ENCODE data around the gene CFAP58.
A peak's percentile ranks its signal among the peaks of the same experiment; 100 is the strongest.

CFAP58 gene

DNA sequence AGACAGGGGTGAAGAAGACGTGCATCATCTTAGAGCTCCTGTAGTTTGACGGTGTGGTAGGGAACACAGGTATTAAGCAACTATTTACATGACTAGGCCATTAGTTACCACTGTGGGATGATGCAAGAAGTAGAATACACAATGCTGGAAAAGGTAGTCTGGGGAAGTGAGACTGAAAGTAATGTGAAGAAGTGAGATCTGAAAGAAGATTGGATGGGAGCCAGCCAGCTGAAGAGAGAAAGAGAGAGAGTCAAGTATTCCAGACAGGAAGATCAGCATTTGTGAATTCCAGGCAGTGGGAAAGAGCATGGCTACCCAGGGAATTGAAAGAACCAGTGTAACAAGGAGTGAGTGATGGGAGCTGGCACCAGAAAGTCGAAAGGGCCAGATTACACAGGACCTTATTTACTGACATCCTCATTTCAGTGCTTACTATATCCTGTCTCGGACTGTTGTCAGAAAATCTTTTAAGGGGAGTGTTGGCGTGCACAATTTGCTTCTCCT, 4.0 kb upstream of the CFAP58 start:
- Histone ChIP-seq H3K27me3 (ENCODE audit: control insufficient read depth, insufficient read depth, low read length) (peaks cover 16% of the 10 kb centered on the region), H3K36me3 (ENCODE audit: control insufficient read depth, insufficient read depth, low read length) (no peaks in the 10 kb centered on the region), H3K9me3 (ENCODE audit: control insufficient read depth, insufficient read depth, low read depth, low read length) (no peaks in the 10 kb centered on the region), H3K4me3 (ENCODE audit: low read depth, low read length) (peak overlapping the region; percentile 2; the same call in 1 of the 2 replicates), H3K9ac (ENCODE audit: low read length) (peak overlapping the region; percentile 63), H3K27ac (ENCODE audit: low read depth, low read length) (peak overlapping the region; percentile 2; the same call in 1 of the 2 replicates), H3K4me1 (ENCODE audit: control insufficient read depth, insufficient read depth, low read length) (peaks cover 14% of the 10 kb centered on the region)

DNA sequence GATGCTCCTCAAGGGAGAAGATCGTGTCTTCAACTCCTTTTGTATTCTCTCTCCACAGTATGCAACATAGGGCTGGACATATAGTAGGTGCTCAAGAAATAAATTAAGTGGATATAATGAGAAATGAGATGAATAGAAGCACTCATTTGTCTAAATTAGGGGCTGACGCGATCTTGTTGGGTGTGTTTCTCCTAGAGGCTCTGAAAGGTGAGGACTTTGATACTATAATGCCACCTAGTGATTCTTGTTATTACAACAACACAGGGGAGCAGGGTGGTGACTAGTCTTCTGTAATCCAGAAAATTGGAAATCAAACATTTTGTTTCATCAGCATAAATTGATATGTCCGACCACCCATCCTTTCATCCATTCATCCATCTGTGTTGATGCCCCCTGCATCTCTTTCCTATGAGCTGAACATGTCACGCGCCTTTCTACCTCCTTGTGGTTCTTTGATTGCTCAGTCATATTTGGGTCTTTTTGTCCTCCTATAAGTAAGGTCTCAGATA, 3.5 kb upstream of the CFAP58 start:
- Histone ChIP-seq H3K9me3 (ENCODE audit: control insufficient read depth, insufficient read depth, low read depth, low read length) (no peaks in the 10 kb centered on the region), H3K4me1 (ENCODE audit: control insufficient read depth, insufficient read depth, low read length) (peaks cover 14% of the 10 kb centered on the region), H3K36me3 (ENCODE audit: control insufficient read depth, insufficient read depth, low read length) (no peaks in the 10 kb centered on the region), H3K27me3 (ENCODE audit: control insufficient read depth, insufficient read depth, low read length) (peaks cover 21% of the 10 kb centered on the region), H3K4me3 (ENCODE audit: low read depth, low read length) (peak overlapping the region; percentile 2; the same call in 1 of the 2 replicates), H3K27ac (ENCODE audit: low read depth, low read length) (peak overlapping the region; percentile 2; the same call in 1 of the 2 replicates), H3K9ac (ENCODE audit: low read length) (peak overlapping the region; percentile 63)

DNA sequence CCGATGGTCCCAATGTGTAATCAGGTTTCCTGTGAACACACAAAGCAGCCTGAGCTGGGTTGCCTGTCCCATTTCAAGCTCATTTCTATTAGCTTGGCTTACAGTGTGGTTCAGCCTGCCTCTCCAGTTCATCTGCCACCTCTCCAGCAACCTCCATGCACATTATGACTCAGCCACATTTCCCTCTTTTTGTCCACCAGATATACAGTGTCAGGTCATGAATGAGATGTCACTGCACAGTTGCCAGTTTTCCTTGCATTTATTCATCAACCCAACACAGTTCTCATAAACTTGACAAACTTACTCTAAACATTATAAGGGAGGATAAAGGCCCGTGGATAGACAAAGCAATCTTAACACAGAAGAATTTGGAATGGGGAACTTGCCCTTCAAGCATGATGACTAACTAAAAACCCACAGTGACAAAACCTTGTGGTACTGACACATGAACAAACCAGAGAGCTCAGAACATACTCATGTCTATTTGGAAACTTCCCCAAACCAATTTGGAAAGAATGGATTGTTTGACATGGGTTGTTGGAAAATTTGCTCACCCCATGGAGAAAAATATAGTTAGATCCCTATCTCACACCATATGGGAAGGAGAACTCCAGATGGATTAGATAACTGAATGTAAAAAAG, 2.5 kb upstream of the CFAP58 start:
- no peak overlapping the region for H3K27ac ChIP-seq (ENCODE audit: low read depth, low read length)
- H3K4me1 ChIP-seq (ENCODE audit: control insufficient read depth, insufficient read depth, low read length), result peaks cover 14% of the 10 kb centered on the region
- no peaks in the 10 kb centered on the region for H3K9me3 ChIP-seq (ENCODE audit: control insufficient read depth, insufficient read depth, low read depth, low read length)
- H3K4me3 ChIP-seq (ENCODE audit: low read depth, low read length), result no peak overlapping the region
- H3K9ac ChIP-seq (ENCODE audit: low read length), result no peak overlapping the region
- H3K27me3 ChIP-seq (ENCODE audit: control insufficient read depth, insufficient read depth, low read length), result peaks cover 27% of the 10 kb centered on the region
- no peaks in the 10 kb centered on the region for H3K36me3 ChIP-seq (ENCODE audit: control insufficient read depth, insufficient read depth, low read length)

DNA sequence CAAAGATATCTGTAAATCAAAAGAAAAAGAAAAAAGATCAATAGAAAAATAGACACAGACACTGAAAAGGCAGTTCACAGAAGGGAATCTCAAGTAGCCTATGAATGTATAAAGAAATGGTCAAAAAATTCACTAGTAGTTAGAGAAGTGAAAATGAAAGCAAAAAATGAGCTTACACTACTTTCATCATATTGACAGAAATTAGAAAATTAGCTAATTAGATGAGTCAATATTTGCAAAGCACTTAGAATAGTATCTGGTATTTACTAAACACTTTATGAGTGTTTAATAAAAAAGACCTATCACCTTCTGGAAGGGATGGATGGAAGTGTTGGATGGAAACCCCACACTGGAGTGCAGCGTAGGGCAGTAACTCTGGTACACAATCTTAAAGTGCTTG, 1.7 kb upstream of the CFAP58 start:
- peaks cover 14% of the 10 kb centered on the region for H3K4me1 ChIP-seq (ENCODE audit: control insufficient read depth, insufficient read depth, low read length)
- H3K9ac ChIP-seq (ENCODE audit: low read length), result no peak overlapping the region
- H3K9me3 ChIP-seq (ENCODE audit: control insufficient read depth, insufficient read depth, low read depth, low read length), result no peaks in the 10 kb centered on the region
- no peaks in the 10 kb centered on the region for H3K36me3 ChIP-seq (ENCODE audit: control insufficient read depth, insufficient read depth, low read length)
- H3K27me3 ChIP-seq (ENCODE audit: control insufficient read depth, insufficient read depth, low read length), result peaks cover 27% of the 10 kb centered on the region
- no peak overlapping the region for H3K27ac ChIP-seq (ENCODE audit: low read depth, low read length)
- no peak overlapping the region for H3K4me3 ChIP-seq (ENCODE audit: low read depth, low read length)

DNA sequence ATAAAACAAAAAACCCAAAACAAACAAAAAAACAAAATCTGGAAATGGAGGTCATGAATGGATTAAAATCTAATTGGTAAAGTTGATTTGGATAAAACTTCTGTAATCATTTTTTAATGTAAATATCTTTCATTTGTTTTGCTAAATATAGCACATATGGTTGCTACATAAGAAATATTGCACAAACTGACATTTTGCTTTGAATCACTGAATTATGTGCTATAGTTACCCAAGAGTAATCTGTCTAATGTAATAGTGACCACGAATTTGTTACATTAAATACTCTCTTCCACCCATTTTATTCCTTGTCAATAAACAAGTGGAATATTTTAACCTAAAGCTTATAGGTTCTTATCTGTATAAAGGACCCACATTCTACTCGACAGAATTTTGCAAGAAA, 6.2 kb downstream of the CFAP58 start:
- H3K9me3 ChIP-seq (ENCODE audit: control insufficient read depth, insufficient read depth, low read depth, low read length), result peaks cover 10% of the 10 kb centered on the region; the same call in 1 of the 2 replicates

DNA sequence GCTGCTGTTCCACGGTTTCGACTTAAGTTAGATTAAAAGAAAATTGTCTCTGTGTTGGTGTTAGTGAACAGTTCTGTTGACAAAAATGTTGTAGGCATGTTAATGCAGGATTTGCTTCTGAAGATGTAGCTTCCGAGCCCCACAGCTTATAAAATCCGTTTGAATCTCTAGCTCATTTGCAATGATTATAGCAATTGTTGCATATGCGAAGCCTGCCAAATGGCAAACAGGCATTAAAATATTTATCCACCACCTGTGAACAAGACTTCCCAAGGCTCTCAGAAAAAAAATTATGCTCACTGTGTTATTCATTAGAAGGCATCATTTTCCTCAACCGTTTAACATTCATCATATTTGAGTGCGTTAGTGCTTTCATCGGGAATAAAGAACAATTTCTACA, 14.3 kb downstream of the CFAP58 start:
- no peak overlapping the region for H3K27ac ChIP-seq (ENCODE audit: low read depth, low read length)
- no peak overlapping the region for H3K4me3 ChIP-seq (ENCODE audit: low read depth, low read length)
- H3K4me1 ChIP-seq (ENCODE audit: control insufficient read depth, insufficient read depth, low read length), result peaks cover 4% of the 10 kb centered on the region; the same call in 1 of the 2 replicates
- H3K9ac ChIP-seq (ENCODE audit: low read length), result no peak overlapping the region
- no peaks in the 10 kb centered on the region for H3K27me3 ChIP-seq (ENCODE audit: control insufficient read depth, insufficient read depth, low read length)
- H3K36me3 ChIP-seq (ENCODE audit: control insufficient read depth, insufficient read depth, low read length), result no peaks in the 10 kb centered on the region
- H3K9me3 ChIP-seq (ENCODE audit: control insufficient read depth, insufficient read depth, low read depth, low read length), result peaks cover 20% of the 10 kb centered on the region

More for the DNA sequence above, 6.2 kb downstream of the CFAP58 start:
- no peak overlapping the region for H3K27ac ChIP-seq (ENCODE audit: low read depth, low read length)
- H3K36me3 ChIP-seq (ENCODE audit: control insufficient read depth, insufficient read depth, low read length), result no peaks in the 10 kb centered on the region
- no peaks in the 10 kb centered on the region for H3K4me1 ChIP-seq (ENCODE audit: control insufficient read depth, insufficient read depth, low read length)
- H3K9ac ChIP-seq (ENCODE audit: low read length), result no peak overlapping the region
- H3K27me3 ChIP-seq (ENCODE audit: control insufficient read depth, insufficient read depth, low read length), result peaks cover 10% of the 10 kb centered on the region
- no peak overlapping the region for H3K4me3 ChIP-seq (ENCODE audit: low read depth, low read length)

DNA sequence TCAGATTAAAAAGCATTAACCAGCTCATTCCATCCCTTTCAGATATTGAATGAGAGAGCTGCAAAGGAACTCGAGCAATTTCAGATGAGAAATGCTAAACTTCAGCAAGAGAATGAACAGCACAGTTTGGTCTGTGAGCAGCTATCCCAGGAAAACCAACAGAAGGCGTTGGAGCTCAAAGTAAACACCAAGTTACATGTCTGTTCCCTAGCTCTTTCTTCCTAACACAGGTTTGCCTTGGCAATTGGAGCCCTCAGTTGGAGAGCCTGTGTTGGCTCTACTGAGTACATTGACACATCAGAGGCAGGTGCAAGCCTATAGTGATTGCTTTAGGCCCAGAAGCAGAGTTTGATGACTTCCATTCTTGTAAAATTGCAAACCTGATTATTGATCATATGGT, 14.7 kb downstream of the CFAP58 start:
- H3K27me3 ChIP-seq (ENCODE audit: control insufficient read depth, insufficient read depth, low read length), result no peaks in the 10 kb centered on the region
- H3K9ac ChIP-seq (ENCODE audit: low read length), result no peak overlapping the region
- no peak overlapping the region for H3K4me3 ChIP-seq (ENCODE audit: low read depth, low read length)
- no peaks in the 10 kb centered on the region for H3K36me3 ChIP-seq (ENCODE audit: control insufficient read depth, insufficient read depth, low read length)
- H3K27ac ChIP-seq (ENCODE audit: low read depth, low read length), result no peak overlapping the region
- H3K4me1 ChIP-seq (ENCODE audit: control insufficient read depth, insufficient read depth, low read length), result peaks cover 4% of the 10 kb centered on the region; the same call in 1 of the 2 replicates
- H3K9me3 ChIP-seq (ENCODE audit: control insufficient read depth, insufficient read depth, low read depth, low read length), result peaks cover 20% of the 10 kb centered on the region

DNA sequence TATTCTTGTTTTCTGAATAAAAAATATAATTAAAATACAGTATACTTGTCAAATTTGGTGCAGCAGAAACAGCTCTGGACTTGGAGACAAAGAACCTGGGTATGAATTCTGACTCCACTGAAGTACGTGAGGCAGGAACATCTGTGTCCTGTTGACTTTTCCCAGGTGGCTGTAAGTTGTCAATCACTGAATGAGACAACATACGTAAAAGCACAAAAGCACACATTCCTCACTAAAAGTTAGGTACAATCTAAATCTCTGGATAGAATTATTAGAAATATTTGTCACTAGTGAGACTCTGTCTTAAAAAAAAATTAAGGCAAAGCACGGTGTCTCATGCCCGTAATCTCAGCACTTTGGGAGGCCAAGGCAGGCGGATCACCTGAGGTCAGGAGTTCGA, 18.1 kb downstream of the CFAP58 start:
- no peak overlapping the region for H3K9ac ChIP-seq (ENCODE audit: low read length)

DNA sequence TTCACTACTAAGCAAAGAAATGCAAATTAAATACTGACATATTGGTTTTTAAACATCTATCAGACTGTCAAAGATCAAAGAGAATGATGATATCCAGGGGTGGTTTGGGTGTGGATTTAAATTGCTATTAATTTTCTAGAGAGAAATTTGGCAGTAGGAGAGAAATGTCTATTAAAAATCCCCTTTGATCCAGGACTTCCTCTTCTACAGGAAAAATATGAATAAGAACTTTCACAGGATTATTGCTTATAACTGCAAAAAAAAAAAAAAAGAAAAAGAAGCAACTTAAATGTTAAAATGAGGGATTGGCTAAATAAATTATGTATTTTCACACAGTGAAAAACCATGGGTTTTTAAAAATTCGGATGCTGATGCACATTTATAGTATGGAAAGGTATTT, 21.0 kb downstream of the CFAP58 start:
- Histone ChIP-seq H3K4me3 (ENCODE audit: low read depth, low read length) (no peak overlapping the region), H3K4me1 (ENCODE audit: control insufficient read depth, insufficient read depth, low read length) (peaks cover 9% of the 10 kb centered on the region), H3K36me3 (ENCODE audit: control insufficient read depth, insufficient read depth, low read length) (no peaks in the 10 kb centered on the region), H3K27me3 (ENCODE audit: control insufficient read depth, insufficient read depth, low read length) (no peaks in the 10 kb centered on the region), H3K27ac (ENCODE audit: low read depth, low read length) (no peak overlapping the region), H3K9ac (ENCODE audit: low read length) (no peak overlapping the region), H3K9me3 (ENCODE audit: control insufficient read depth, insufficient read depth, low read depth, low read length) (peaks cover 16% of the 10 kb centered on the region)

More for the DNA sequence above, 18.1 kb downstream of the CFAP58 start:
- H3K9me3 ChIP-seq (ENCODE audit: control insufficient read depth, insufficient read depth, low read depth, low read length), result peaks cover 16% of the 10 kb centered on the region
- H3K36me3 ChIP-seq (ENCODE audit: control insufficient read depth, insufficient read depth, low read length), result no peaks in the 10 kb centered on the region
- no peaks in the 10 kb centered on the region for H3K27me3 ChIP-seq (ENCODE audit: control insufficient read depth, insufficient read depth, low read length)
- no peak overlapping the region for H3K4me3 ChIP-seq (ENCODE audit: low read depth, low read length)
- peaks cover 7% of the 10 kb centered on the region for H3K4me1 ChIP-seq (ENCODE audit: control insufficient read depth, insufficient read depth, low read length)
- no peak overlapping the region for H3K27ac ChIP-seq (ENCODE audit: low read depth, low read length)

DNA sequence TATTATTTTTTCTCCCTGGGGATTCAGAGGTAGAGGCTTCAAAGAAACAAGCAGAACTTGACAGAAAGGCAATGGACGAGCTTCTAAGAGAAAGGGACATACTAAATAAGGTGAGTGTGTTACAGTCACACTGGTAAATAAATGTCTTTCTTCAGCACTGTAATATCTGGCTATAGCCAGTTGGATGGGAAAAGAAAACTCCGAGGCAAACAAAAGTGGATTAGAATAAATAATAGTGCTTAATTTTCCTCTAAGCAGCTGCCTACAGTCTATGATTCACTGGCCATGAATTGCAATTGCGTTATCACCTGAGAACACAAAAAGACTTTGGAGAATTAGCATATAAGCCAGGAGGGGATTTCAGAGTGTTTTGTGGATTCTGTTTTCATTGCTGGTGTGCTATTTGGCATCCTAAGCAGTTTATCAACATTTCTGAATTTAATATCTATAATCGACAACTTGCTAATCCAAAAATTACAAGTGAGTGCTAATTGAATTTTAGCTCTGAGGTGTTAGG, 23.2 kb downstream of the CFAP58 start:
- no peaks in the 10 kb centered on the region for H3K27me3 ChIP-seq (ENCODE audit: control insufficient read depth, insufficient read depth, low read length)

DNA sequence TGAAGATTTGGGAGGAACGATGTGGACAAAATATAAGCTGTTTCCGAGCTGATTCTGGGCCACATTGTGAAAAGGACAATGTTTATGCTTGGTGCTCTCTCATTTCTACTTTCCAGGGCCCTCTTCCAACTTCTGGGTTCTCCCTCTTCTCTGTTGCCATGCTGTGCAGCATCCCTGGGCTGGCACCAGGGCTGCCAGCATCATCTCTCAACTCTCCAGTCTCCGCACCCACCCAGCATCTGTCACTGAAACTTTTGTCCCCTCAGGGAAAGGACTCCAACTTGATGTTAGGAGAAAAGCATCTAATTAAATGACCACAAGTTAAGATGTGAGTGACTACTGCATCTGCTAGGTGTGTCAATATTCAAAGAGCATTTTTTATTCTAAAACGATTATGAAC, 26.7 kb downstream of the CFAP58 start:
- H3K27me3 ChIP-seq (ENCODE audit: control insufficient read depth, insufficient read depth, low read length), result no peaks in the 10 kb centered on the region
- no peaks in the 10 kb centered on the region for H3K9me3 ChIP-seq (ENCODE audit: control insufficient read depth, insufficient read depth, low read depth, low read length)
- H3K36me3 ChIP-seq (ENCODE audit: control insufficient read depth, insufficient read depth, low read length), result no peaks in the 10 kb centered on the region
- H3K27ac ChIP-seq (ENCODE audit: low read depth, low read length), result no peak overlapping the region
- peaks cover 9% of the 10 kb centered on the region for H3K4me1 ChIP-seq (ENCODE audit: control insufficient read depth, insufficient read depth, low read length)
- no peak overlapping the region for H3K9ac ChIP-seq (ENCODE audit: low read length)
- H3K4me3 ChIP-seq (ENCODE audit: low read depth, low read length), result no peak overlapping the region

More for the DNA sequence above, 23.2 kb downstream of the CFAP58 start:
- Histone ChIP-seq H3K9me3 (ENCODE audit: control insufficient read depth, insufficient read depth, low read depth, low read length) (peaks cover 4% of the 10 kb centered on the region), H3K4me3 (ENCODE audit: low read depth, low read length) (no peak overlapping the region), H3K9ac (ENCODE audit: low read length) (no peak overlapping the region), H3K36me3 (ENCODE audit: control insufficient read depth, insufficient read depth, low read length) (no peaks in the 10 kb centered on the region), H3K27ac (ENCODE audit: low read depth, low read length) (no peak overlapping the region), H3K4me1 (ENCODE audit: control insufficient read depth, insufficient read depth, low read length) (peaks cover 9% of the 10 kb centered on the region)
